Transverse colon (tissue), 4 donors: ENCODE measurements around the gene SNX5. TPM values are rescaled to one million over a fixed set of nuclear protein-coding genes. Genes with fewer than 3 reads are reported as not detected.

Source experiments
- DNase-seq: peaks from one replicate; pipeline ENCODE4 v3.0.0-alpha.2; 2019
- H3K27ac ChIP-seq, 4 donors: fragments of 200-600 bp; sonication (generic); 2 replicates each; pipeline ENCODE4 v1.5.1; 2016 to 2018; ENCODE audit warnings: inconsistent platforms in 4 of 4
- H3K27me3 ChIP-seq: fragments of 200-600 bp; sonication (generic); 2 replicates; pipeline ENCODE4 v1.5.1; 2017; ENCODE audit warnings: inconsistent platforms
- H3K36me3 ChIP-seq, 4 donors: fragments of 200-600 bp; sonication (generic); 2 replicates each; pipeline ENCODE4 v1.5.1; 2017 to 2019; ENCODE audit warnings: inconsistent platforms in 4 of 4
- H3K4me1 ChIP-seq, 4 donors: fragments of 200-600 bp; sonication (generic); 2 replicates each; pipeline ENCODE4 v1.5.1; 2017 to 2020; ENCODE audit warnings: inconsistent platforms in 4 of 4
- H3K4me3 ChIP-seq, 4 donors: fragments of 200-600 bp; sonication (generic); 1 replicate in 1 of 4; 2 replicates in 3 of 4; pipeline versions ENCODE4 v1.5.1 to v1.6.1; 2017 to 2019; ENCODE audit warnings: inconsistent platforms in 4 of 4
- H3K9me3 ChIP-seq, 2 donors: fragments of 200-600 bp; sonication (generic); 2 replicates each; pipeline ENCODE4 v1.5.1; 2017 to 2019; ENCODE audit warnings: inconsistent platforms in 2 of 2
- EP300 ChIP-seq: sonication (generic); formaldehyde crosslinking; IDR thresholded peaks from one replicate; pipeline ENCODE4 v1.6.1; 2017; ENCODE audit warnings: antibody characterized with exemption, low read depth
- POLR2A ChIP-seq: fragments of 450-650 bp; IDR thresholded peaks from one replicate; pipeline ENCODE4 v1.6.1; 2016; ENCODE audit warnings: antibody characterized with exemption, mild to moderate bottlenecking, moderate library complexity
- POLR2AphosphoS5 ChIP-seq, 3 donors: sonication (generic); formaldehyde crosslinking; IDR thresholded peaks; one replicate each; pipeline ENCODE4 v1.6.1; 2016; ENCODE audit warnings: antibody characterized with exemption in 3 of 3
- WGBS, 2 donors: methylation state at CpG; one replicate each; pipeline ENCODE4 v1.1.5; 2018; ENCODE audit warnings: low coverage in 1 of 2; 5-methylcytosine and 5-hydroxymethylcytosine counted together
- in situ Hi-C, 4 donors: fragments of 200-750 bp; cut with MboI; loops; one replicate each; pipeline versions ENCODE4 v1.15.0 to v1.15.1; 2017; ENCODE audit warnings: low sequenced_read_pairs in 3 of 4, low pct_ligation_motif_present in 1 of 4, low pct_unique_long_range_greater_than_20kb in 1 of 4
- intact Hi-C: fragments of 100-400 bp; cut with DNase I; formaldehyde crosslinking; loops from one replicate; pipeline ENCODE4 v1.15.1; 2023; ENCODE audit warnings: low total_unique reads
- total RNA-seq, 4 donors: library from RNA; depleted of rRNA; stranded (reverse); fragments of >200 nt; gene quantifications; one replicate each; pipeline ENCODE4 v1.1.0, GENCODE V29; 2016
- TF ChIP-seq, protein P1 (sequence below), 5 experiments: fragments of 200-600 bp in 3 of 5; fragments of 450-650 bp in 2 of 5; sonication (generic) in 3 of 5; IDR thresholded peaks; 1 replicate in 2 of 5; 2 replicates in 3 of 5; pipeline ENCODE4 v1.5.1; 2016 to 2017; ENCODE audit warnings: antibody characterized with exemption in 5 of 5, inconsistent platforms in 3 of 5, mild to moderate bottlenecking in 2 of 5, moderate library complexity in 1 of 5

SNX5 gene
- total RNA-seq, 4 donors from 2014 or later = 91.9 to 160 (median 122) TPM

DNA sequence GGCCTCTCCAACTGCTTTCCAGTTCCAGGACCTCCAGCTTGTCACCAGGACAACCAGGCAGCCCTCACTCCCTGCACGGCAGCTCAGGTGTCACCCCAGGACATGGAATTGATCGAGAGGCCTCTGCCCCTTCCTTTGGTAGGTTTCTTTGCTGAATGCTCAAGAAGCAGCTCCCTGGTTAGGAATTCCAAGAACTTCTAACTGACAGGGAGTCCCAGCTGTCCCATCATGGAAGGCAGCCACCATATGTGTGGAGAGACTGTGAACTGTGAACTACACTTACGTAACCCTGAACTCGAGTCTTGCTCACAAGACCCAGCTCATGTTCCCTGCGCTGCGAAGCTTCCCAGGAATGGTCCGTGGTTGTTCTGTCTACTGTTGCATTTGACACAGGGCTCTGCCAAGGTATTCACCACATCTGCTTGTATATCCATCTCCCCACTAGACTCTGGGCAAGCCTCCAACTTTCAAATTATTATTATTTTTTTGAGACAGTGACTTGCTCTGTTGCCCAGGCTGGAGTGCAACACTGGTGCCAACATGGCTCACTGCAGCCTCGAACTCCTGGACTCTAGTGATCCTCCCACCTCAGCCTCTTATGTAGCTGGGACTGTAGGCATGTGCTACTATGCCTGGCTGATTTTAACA lies 35.9 kb upstream of the SNX5 start:
- H3K27ac ChIP-seq = no peak overlapping the region
- peak; percentile 6 for DNase-seq

DNA sequence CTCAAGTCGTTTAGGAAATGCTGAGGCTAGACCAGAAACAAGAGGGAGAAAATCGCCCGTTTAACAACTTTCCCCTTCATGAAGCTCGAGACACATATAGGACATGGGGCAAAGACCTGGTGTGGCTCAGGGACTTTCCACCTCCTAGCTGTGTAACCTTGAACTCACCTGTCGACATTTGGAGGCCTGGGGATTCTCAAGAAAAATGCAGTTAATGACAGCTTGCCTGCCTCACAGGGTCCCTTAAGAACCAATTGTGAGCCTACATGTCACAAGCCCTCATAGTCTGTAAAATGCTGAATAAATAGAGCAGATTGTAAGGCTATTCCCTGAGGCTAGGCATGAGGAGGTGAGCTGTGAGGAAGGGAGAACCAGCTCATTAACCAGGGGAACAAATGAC lies 35.3 kb upstream of the SNX5 start:
- peaks cover 0 to 13% (median 3%) of the 10 kb centered on the region in 4 donors for H3K4me1 ChIP-seq
- H3K27ac ChIP-seq = no peak overlapping the region
- intact Hi-C loops = no loop called here
- in situ Hi-C loops = no loop called here
- whole genome bisulfite sequencing, 2 donors = 40 to 66% methylated on average over 1 to 5 of the region's 5 CpGs
- no peak for DNase-seq
- no peaks in the 10 kb centered on the region for H3K9me3 ChIP-seq
- no peaks in the 10 kb centered on the region for H3K36me3 ChIP-seq
- no peak overlapping the region for H3K4me3 ChIP-seq
- TF ChIP-seq EP300 = no peak
- TF ChIP-seq POLR2AphosphoS5 (IDR thresholded peaks at IDR 0.05) = no peak
- no peak for TF ChIP-seq POLR2A
- TF ChIP-seq, protein P1, sequence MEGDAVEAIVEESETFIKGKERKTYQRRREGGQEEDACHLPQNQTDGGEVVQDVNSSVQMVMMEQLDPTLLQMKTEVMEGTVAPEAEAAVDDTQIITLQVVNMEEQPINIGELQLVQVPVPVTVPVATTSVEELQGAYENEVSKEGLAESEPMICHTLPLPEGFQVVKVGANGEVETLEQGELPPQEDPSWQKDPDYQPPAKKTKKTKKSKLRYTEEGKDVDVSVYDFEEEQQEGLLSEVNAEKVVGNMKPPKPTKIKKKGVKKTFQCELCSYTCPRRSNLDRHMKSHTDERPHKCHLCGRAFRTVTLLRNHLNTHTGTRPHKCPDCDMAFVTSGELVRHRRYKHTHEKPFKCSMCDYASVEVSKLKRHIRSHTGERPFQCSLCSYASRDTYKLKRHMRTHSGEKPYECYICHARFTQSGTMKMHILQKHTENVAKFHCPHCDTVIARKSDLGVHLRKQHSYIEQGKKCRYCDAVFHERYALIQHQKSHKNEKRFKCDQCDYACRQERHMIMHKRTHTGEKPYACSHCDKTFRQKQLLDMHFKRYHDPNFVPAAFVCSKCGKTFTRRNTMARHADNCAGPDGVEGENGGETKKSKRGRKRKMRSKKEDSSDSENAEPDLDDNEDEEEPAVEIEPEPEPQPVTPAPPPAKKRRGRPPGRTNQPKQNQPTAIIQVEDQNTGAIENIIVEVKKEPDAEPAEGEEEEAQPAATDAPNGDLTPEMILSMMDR (IDR thresholded peaks at IDR 0.05) = no peak
- H3K27me3 ChIP-seq = no peaks in the 10 kb centered on the region

More for the DNA sequence above, 35.9 kb upstream of the SNX5 start:
- Histone ChIP-seq H3K27me3 (no peaks in the 10 kb centered on the region), H3K4me1 (peaks cover 0 to 13% (median 3%) of the 10 kb centered on the region in 4 donors), H3K4me3 (no peak overlapping the region), H3K9me3 (no peaks in the 10 kb centered on the region), H3K36me3 (no peaks in the 10 kb centered on the region)
- in situ Hi-C loops (no loop called here), intact Hi-C loops (no loop called here)
- WGBS, 2 donors = 87% methylated on average over 8 of the region's 8 CpGs; no CpG with 5 or more reads in 1 of the 2 donors
- TF ChIP-seq EP300 (no peak), POLR2AphosphoS5 (IDR thresholded peaks at IDR 0.05) (no peak), POLR2A (no peak)
- TF ChIP-seq, protein P1 (IDR thresholded peaks at IDR 0.05) = no peak

DNA sequence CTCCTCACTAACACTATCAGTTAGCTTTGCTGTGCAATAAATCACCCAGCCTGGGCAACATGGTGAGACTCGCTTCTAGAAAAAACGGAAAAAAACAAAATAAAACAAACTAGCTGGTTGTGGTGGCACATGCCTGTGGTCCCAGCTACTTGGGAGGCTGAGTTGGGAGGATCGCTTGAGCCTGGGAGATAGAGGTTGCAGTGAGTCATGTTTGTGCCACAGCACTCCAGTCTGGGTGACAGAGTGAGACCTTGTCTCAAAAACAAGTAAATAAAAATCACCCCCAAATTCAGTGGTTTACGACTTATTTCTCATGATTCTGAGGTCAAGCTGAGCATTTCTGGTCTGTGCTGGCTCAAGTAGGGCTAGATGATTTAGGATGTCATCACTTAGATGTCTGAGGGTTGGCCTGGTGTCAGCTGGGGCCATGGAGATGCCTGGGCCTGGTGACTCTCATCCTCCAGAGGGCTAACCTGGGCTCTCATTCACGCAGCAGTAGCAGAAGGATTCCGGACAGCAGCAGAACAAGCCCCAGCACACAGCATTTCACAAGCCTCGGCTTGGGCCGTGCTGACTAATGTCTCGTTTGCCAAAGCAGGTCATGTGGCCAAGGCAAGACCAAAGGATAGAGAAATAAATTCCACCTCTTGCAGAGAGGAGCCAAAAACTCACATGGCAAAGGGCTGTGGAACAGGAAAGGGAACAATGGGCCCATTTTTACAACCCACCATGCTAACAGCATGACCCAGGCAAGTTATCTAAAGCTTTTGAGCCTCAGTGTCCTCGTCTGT lies 32.7 kb upstream of the SNX5 start:
- Histone ChIP-seq H3K36me3 (no peaks in the 10 kb centered on the region), H3K27me3 (no peaks in the 10 kb centered on the region), H3K9me3 (no peaks in the 10 kb centered on the region), H3K4me3 (no peak overlapping the region), H3K4me1 (peaks cover 0 to 2% (median under 1%) of the 10 kb centered on the region in 4 donors), H3K27ac (peak overlapping the region in 1 of 4 donors; percentile 11)
- intact Hi-C loops = no loop called here
- peak; percentile 44 for DNase-seq
- in situ Hi-C loops = no loop called here
- TF ChIP-seq POLR2AphosphoS5 (IDR thresholded peaks at IDR 0.05) = peak in 1 of 3 donors; percentile 13
- no peak for TF ChIP-seq EP300
- whole genome bisulfite sequencing, 2 donors = 73 to 76% methylated on average over 4 to 10 of the region's 10 CpGs

DNA sequence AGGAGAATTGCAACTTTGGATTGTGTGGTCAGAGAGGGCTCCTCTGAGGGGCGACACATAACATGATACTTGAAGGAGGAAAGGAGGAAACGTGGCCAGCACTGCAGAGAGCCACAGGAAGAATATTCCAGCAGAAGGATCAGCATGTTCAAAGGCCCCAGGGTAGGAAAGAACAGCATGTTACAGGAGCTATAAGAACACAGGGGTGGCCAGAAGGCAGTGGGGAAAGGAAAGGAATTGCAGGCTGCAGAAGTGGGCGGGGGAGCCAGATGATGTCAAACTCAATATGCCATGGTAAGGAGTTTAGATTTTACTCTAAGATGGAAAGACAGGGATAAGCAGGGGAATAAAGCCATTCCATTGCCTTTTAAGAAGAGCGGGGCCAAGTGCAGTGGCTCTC lies 31.0 kb upstream of the SNX5 start:
- no peaks in the 10 kb centered on the region for H3K27me3 ChIP-seq
- 84 to 100% methylated on average over 2 to 4 of the region's 4 CpGs for WGBS, 2 donors
- in situ Hi-C loops = loop anchor here in 2 of 4 donors (10.0 to 25.0 kb wide), 2 partner anchors 485 to 487 kb away; no protein-coding TSS in a partner anchor

More for the DNA sequence above, 31.0 kb upstream of the SNX5 start:
- no peak overlapping the region for H3K27ac ChIP-seq
- H3K9me3 ChIP-seq = no peaks in the 10 kb centered on the region
- peaks cover 0 to 7% (median 3%) of the 10 kb centered on the region in 4 donors for H3K4me1 ChIP-seq
- DNase-seq = no peak
- no peaks in the 10 kb centered on the region for H3K36me3 ChIP-seq
- no peak overlapping the region for H3K4me3 ChIP-seq
- TF ChIP-seq, protein P1 (IDR thresholded peaks at IDR 0.05) = no peak
- no peak for TF ChIP-seq POLR2AphosphoS5 (IDR thresholded peaks at IDR 0.05)
- no peak for TF ChIP-seq EP300
- TF ChIP-seq POLR2A = no peak
- intact Hi-C loops = no loop called here
